GM21515 (cell line): ENCODE data around the gene PDSS2.

Experiments used
- ATAC-seq: cut with Tn5 transposase; IDR thresholded peaks from one replicate; pipeline ENCODE4 v1.9.1; 2021; ENCODE audit not compliant: unreplicated experiment

PDSS2 gene

DNA sequence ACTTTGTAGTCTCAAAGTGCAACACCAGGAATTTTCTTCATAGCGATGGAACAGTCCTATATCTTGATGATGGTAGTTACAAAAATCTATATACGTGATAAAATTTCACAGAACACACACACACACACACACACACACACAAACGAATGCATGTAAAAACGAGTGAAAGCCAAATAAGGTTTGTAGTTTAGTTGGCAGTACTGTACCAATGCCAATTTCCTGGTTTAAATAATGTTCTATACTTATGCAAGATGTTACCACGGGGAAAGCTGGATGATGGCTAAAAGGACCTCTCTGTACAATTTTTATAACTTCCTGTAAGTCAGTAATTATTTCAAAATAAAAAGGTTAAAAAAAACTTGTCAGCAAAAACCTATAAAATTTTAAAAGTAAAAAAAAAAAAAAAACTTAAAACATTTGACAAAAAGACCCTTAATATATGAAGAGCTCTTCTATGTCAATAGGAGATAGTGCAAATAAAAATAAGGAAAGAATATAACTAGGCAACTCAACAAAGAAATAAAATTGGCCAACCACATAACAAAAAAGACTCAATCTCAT is 37.6 kb downstream of the PDSS2 start:
- ATAC-seq = no peak

DNA sequence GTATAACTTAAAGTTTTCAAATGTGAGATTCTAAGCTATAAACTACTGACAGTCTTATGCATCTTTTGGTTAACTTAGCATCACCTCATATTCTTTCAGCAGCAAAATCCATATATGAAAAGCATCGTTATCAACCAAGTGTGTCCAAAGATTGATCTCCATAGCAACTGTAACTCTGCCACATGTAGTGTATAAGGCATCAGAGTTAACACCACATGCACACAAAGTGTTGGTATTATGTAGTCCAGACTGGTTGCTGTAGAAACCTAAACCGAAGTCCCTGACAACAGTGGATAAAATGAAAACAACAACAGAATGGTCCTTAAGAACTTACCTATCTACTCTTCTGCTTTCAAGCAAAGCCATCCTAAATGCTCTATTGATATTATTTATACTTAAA is 39.6 kb downstream of the PDSS2 start:
- ATAC-seq = no peak

DNA sequence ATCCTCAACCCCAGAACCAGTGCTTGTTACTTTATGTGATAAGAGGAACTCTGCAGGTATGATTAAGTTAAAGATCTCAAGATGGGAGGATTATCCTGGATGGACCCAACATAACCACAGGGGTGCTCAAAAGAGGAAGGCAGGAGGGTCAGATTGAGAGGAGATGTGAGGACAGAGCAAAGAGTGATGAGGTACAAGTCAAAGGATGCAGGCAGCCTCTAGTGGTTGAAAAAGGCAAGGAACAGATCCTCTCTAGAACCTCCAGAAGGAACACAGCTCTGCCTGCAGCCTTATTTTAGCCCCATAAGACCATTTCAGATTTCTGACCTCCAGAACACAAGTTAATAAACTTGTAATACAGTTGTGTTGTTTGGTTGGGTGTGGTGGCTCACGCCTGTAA is 41.2 kb downstream of the PDSS2 start:
- ATAC-seq = no peak

DNA sequence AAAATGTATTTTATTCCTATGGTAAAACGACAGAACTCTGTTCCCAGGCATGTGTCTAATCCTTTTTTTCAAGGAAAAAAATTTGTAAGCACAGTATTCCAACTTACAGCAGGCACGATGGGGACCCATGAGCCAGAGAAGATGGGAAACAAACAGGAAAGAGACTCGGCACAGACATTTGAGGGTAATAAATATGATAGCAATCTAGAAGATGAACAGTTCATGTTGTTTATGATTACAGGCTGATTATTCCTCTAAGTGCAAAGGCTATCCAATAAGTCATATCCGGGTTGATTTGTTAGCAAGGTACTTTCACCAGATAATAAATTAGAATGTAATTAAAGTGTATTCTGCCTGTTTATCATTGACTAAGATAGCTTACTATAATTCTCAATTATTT is 43.2 kb downstream of the PDSS2 start:
- no peak for ATAC-seq

DNA sequence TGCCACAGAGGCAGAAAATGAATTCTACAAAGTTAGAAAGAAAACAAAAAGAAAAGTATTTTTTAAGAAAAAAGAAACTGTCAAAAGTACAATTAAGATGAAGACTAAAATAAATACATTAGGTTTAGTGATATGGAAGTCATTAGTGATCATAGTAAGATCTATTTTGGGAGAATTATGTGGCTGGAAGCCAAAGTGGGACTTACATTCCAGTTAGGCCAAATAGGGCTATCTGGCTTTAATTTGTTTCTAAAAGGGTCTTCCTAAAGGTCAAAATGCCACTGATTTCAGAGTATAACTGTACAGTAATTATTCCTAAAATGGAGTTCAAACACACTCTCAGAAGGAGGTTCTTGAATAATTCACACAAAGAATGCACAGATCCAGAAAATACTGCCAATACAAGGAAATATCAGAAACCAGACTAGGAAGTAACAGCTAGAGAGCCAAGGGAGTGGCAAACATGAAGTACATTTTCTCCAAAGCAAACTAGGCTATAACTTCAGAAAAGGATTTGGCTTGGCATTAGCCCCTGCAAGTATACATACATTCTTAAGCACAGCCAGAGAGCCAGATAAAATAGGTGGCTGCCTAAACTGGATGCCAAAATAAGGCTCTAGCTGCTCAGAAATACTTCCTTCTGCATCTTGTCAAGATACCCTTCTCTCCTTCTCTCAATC is 45.3 kb downstream of the PDSS2 start:
- ATAC-seq = no peak

DNA sequence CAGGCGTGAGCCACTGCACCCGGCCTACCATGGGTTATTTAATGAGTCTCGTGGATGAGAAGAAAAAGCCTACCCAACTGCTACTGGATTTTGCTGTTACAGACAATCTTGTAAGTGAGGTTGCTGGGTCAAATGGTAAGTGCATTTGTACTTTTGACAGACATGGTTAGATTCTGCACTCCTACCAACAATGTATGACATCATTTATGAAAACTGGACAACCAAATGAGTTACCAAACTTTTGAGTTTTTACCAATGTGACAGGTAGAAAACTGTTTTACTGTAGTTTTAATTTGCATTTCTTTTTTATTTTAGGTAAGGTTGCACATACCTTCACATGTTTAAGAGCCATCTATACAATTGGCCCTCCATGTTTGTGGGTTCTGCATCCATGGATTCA is 48.2 kb downstream of the PDSS2 start:
- ATAC-seq = no peak

DNA sequence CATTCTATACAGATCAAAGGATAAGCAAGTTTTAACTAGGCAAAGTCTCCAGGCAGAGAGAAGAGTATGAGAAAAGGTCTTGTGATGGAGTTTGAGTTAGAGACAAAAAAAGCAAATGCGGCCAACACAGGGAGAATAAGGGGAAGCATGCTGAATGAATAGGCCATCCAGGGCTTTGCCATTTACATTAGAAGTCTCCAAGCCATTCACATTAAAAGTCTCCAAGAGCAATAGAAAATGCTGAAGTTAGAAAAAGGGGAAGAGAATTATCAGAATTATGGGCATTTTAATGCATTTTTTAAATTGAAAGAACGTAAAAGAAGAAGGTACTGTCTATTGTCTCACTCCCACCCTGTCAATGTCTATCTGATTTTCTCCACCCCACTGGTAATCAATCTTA is 49.4 kb downstream of the PDSS2 start:
- ATAC-seq = no peak

DNA sequence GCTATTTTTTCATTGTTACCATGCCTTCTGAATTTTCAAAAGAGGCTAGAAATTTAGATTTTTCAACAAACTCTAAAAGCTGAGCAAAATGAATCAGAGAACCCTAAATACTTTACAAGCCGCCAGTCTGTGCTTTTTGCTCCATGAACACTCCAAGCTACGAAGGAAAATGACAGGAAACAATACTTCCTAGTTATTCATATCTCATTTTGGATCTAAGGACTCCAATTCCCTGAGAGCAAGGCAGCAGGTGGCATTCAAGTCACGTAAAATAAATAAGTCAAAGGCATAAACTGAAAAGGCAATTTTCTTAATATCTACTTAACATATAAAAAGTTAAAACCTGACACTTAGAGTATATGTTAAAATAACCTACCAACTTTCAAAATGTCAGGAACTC is 50.6 kb downstream of the PDSS2 start:
- ATAC-seq = no peak

DNA sequence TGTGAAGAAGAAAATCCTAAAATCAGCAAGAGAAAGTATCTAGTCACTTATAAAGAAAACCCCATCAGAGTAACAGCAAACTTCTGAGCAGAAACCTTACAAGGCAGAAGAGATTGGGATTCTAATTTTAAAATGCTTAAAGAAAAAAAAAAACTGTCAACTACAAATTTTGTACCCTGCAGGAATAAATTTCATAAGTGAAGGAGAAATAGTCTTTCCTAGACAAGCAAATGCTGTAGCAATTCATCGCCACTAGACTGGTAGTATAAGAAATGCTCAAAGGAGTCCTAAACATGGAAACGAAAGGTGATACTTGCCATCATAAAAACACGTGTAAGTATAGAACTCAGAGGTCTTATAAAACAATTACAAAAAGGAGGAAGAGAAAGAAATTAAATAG is 54.4 kb downstream of the PDSS2 start:
- no peak for ATAC-seq

DNA sequence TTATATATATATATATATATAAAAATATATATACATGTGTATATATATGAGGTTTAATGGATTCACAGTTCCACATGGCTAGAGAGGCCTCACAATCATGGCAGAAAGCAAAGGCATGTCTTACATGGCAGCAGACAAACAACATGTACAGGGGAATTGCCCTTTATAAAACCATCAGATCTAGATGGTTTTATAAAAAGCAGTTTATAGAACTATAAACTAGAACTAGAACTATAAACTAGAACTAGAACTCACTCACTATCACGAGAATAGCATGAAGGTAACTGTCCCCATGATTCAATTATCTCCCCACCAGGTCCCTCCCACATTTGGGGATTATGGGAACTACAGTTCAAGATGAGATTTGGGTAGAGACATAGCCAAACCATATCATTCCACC is 56.8 kb downstream of the PDSS2 start:
- ATAC-seq = no peak

DNA sequence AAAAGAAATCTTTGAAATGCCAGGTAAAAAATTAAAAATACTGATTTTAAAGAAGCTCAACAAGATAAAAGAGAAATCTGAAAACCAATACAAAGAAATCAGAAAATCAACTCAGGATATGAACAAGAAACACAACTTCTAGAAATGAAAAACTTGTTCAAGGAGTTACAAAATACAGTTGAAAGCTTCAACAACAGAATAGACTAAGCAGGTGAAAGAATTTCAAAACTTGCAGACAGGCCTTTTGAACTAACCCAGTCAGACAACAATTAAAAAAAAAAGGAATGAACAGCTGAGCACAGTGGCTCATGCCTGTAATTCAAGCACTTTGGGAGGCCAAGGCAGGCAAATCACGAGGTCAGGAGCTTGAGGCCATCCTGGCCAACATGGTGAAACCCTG is 57.8 kb downstream of the PDSS2 start:
- ATAC-seq = no peak

DNA sequence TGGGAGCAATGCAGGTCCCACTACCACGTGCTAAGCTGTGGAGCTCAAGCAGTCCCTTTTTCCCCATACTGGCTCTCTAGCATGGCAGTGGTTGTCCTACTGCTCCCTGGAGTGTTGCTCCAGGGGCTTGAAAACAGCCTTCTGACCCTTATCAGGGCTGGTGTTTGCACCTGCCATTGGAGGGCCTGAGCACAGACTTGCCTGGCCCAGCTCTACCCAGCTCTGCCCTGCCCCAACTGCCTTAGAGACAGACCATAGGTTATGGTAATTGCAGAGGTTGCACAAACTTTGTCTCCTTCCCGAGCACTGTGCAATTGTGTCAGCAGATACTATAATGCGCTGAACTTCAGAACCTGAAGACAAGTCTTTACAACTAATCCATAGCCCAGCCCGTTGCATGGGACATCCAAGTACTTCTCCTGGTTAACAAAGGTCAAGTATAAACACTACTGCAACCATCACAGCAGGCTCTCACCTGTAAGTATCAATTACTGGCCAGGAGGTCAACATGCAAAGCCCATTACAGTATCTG is 58.7 kb downstream of the PDSS2 start:
- ATAC-seq = no peak

DNA sequence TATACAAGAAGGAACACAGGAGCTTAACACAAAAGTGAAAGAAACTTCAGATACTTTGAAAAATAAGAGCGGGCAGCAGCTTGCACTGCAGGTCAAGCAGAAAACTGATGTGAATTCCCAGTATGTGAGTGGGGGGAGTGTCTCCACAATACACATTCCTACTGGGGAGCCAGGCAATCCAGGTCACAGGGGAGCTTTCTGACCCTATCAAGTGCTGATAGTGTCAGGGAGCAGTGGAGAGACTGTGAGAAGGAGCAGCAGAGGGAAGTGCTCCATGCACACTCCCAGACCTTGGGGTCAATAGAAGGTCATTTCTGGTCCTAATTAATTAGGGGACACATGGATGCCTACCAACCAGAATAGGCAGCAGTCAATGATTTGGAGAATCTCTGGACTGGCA is 59.4 kb downstream of the PDSS2 start:
- no peak for ATAC-seq

DNA sequence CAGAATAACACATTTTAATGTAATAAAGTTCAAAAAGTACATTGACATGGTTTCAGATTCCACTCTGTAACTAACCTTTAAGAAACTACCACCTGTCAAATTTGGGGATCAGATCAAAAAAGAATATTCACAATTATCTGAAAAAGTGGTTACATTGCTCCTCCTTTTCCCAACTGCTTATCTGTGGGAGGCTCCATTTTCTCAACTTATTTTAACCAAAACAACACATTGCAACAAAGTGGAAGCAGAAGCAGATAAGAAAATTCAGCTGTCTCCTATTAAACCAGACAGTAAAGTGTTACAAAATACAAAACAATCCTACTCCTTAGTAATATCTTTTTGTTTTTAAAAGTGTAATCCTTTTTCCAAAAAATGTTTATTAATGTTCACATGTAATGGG is 61.4 kb downstream of the PDSS2 start:
- no peak for ATAC-seq

DNA sequence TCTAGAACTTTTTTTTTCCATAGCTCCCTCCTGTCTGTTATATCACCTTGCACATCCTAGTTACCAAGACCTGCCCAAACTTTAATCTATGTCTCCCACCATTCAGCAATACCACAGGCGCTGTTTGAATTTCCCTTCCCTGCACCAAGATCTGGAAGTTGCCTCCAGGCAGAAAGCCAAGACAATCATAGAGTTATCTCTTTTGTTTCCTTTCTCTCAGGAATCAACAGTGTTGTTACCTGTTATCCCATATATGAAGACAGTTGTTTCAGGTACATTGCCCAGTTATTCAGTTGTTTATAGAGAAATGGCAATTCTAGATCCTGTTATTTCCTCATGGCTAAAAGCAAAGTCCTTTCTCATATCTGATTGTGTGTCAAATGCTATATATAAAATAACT is 63.2 kb downstream of the PDSS2 start:
- no peak for ATAC-seq

DNA sequence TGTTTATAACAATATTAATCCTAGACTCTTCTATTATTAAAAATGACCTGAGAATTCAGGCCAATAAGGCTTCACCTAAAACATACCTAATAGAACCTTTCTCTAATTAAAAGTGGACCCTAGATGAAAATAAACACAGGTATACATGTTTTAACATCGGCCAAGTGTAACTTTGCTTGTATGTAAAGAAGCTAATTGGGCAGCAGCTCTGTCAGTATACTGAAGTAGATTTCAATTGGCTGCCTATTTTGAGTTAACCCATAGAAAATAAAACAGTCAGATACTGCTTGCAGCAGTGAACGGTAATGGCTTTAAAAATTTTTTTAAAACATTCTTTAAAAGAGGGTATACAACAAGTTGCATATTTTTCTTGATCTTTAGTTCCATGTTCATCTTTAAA is 67.3 kb downstream of the PDSS2 start:
- ATAC-seq = no peak

DNA sequence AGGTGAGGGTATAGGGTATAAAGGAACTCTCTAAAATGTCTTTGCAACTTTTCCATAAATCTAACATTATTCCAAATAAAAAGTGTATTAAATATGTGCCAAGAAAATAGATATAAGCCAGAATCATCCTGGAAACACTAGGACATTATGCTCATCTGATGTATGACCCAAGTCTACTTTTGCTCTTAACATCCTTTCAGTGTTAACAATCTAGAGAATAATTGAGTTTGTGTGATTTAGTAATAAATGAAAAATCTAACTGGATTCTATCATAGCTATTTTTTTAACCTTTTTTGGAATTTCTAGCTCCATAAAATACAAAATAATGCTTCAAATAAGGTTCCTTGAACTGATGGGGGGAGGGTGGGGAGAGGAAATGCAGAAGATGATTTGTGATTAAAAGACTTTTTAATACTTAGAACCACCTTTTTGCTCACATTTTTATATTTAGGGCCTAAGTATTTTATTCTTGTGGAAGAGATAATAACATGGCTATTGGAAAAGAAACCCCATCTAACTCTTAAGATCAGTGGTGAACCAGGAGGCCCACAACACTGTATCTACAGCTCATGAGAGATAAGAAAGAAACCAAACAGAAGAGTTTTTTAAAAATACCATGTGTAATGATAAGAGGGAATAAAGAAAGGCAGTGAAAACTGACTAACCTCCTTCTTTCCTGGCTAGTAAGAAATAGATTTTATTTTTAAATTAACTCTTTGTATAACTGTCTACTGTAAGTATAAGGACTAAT is 68.5 kb downstream of the PDSS2 start:
- no peak for ATAC-seq

DNA sequence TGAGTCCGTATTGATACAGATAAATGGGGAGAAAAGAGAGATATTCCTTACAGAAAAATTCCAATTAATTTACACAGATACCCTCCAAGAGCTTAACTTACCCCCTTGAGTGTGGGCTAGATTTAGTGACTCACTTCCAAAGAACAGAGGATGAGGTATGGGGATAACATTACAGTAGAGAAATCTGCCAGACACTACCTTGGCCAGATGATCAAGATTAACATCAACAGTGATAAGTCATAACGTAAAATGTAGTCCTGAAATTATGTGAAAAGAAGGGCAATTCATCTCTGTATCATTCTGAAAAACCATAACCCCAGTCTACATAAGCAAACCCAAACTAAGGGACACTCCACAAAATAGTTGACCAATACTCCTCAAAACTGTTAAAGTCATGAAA is 69.3 kb downstream of the PDSS2 start:
- no peak for ATAC-seq

DNA sequence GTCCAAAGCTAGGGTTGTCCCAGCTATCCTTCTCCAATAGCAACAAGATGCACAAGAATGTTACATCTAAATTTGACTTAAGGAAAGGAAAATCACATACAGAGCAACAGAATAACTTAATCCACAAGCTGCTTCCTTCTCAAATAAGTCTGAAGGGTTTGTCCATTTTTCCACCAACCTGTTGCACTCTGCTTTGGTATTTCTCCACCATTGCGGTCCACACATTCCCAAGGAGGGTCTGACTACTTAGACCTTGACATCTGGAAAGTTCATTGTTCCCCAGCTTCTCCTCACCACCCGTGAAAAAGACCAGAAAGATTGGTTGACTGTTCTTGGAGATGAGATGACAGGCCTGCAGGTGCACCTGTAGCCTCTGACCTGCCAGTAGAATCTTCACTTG is 72.5 kb downstream of the PDSS2 start:
- no peak for ATAC-seq

DNA sequence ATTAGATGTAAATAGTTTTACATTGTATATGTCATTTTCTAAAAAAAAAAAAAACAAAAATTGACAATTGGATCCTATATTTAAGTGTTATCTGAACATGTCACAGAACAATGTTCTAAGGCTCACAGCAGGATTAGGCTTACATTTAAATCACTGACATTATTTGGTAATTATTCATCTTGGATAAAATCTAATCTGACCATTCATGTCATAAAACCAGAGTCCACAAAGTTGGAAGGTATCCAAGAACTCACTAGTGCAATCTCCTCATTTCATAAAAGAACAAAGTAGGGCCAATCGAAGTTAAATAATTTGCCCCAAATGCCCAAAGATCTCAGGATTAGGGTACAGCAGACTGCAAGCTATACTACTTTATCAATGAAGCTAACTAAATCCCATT is 73.0 kb downstream of the PDSS2 start:
- no peak for ATAC-seq

DNA sequence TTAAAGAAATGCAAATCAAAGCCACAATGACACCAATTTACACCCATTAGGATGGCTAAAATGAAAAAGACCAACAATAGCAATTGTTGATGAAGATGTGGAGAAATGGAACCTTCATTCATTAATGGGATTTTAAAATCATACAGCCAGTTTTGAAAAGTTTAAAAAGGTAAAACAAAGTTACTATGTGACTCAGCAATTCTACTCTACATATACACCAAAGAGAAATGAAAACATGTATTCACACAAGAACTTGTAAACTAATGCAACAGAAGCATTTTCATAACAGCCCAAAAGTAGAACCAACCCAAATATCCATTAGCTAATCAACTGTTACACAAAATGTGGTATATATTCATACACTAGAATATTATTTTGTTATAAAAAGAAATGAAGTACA is 75.7 kb downstream of the PDSS2 start:
- no peak for ATAC-seq

DNA sequence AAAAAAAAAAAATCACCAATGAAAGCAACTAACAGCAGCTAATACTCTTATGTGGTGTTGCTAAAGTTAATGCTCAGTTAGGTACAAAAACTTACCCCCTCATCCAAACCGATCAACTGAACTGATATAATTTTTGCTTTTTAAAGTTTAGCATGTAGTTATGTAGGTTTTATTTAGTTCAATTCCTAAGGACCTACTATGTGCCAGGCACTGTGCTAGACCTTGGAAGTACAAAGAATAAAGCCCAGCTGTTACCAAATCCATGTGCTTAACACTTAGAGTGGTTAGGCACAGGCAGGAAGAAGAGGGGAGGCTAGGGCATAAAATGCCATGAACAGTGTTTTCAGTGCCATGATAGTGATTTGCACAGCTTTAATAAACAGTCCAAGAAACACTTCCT is 85.1 kb downstream of the PDSS2 start:
- ATAC-seq = no peak
